Measurements from ENCODE around the gene TEX54.

Gene TEX54

DNA sequence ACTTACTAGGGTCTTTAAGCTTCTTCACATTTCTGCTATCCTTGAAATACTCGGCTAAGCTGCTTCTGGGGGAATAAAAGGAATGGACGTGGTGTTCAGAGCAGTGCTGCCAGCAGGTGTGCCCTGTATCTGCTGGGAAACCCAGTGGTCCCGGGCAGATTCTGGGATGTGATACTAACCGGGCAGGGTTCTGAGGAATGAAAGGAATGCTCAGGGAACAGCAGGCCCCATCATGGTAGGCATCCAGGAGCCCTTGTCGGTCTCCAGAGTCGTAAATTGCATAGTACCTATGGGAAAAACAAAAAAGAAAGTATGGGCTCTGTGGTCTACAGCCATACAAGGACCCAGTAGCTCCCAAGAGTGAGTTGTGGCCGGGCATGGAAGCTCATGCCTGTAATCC lies 36.4 kb downstream of the TEX54 start:
- TF ChIP-seq, protein P1, sequence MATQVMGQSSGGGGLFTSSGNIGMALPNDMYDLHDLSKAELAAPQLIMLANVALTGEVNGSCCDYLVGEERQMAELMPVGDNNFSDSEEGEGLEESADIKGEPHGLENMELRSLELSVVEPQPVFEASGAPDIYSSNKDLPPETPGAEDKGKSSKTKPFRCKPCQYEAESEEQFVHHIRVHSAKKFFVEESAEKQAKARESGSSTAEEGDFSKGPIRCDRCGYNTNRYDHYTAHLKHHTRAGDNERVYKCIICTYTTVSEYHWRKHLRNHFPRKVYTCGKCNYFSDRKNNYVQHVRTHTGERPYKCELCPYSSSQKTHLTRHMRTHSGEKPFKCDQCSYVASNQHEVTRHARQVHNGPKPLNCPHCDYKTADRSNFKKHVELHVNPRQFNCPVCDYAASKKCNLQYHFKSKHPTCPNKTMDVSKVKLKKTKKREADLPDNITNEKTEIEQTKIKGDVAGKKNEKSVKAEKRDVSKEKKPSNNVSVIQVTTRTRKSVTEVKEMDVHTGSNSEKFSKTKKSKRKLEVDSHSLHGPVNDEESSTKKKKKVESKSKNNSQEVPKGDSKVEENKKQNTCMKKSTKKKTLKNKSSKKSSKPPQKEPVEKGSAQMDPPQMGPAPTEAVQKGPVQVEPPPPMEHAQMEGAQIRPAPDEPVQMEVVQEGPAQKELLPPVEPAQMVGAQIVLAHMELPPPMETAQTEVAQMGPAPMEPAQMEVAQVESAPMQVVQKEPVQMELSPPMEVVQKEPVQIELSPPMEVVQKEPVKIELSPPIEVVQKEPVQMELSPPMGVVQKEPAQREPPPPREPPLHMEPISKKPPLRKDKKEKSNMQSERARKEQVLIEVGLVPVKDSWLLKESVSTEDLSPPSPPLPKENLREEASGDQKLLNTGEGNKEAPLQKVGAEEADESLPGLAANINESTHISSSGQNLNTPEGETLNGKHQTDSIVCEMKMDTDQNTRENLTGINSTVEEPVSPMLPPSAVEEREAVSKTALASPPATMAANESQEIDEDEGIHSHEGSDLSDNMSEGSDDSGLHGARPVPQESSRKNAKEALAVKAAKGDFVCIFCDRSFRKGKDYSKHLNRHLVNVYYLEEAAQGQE (IDR thresholded peaks at IDR 0.05; ENCODE audit: insufficient read depth in 1 of 2, low read depth in 2 of 2, low read length in 2 of 2) = no peak
- no peak for TF ChIP-seq SIN3A (IDR thresholded peaks at IDR 0.05; ENCODE audit: borderline replicate concordance, insufficient read depth, low read length)
- TF ChIP-seq POLR2AphosphoS5 (IDR thresholded peaks at IDR 0.05; ENCODE audit: low read depth, low read length) = no peak
- TF ChIP-seq FOXP2 (optimal IDR thresholded peaks at IDR 0.05; ENCODE audit: borderline replicate concordance, extremely low read depth, extremely low read length, insufficient read depth) = no peak
- no peak for TF ChIP-seq TAF1 (IDR thresholded peaks at IDR 0.05; ENCODE audit: borderline replicate concordance, insufficient read depth, low read length)

DNA sequence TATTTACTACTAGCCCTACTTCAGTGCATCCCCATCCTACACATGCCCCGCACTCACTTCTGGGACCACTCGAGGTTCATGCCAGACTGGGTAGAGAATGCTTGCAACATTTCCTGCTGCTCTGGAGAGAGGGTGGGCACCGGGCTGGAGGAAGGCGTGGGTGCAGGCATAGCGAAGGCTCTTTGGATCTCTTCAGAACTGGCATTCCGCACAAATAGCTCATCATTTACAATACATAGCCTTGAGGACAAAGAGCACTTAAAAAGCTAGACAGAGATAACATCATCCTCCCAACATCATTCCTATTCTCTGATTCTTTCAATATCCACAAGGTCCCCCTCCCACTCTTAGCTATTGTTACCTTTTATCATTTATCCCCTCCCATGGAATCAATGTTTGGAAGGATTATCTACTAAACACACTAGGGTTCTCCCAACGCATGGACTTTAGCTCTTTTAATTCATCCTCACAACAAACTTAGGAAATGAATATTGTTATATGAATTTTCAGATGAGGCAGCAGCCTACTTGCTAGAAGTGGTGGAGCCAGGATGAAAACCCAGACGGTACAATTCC lies 38.4 kb downstream of the TEX54 start:
- TF ChIP-seq, protein P1 (IDR thresholded peaks at IDR 0.05; ENCODE audit: insufficient read depth in 1 of 2, low read depth in 2 of 2, low read length in 2 of 2) = no peak
- TF ChIP-seq POLR2AphosphoS5 (IDR thresholded peaks at IDR 0.05; ENCODE audit: low read depth, low read length) (no peak), FOXP2 (optimal IDR thresholded peaks at IDR 0.05; ENCODE audit: borderline replicate concordance, extremely low read depth, extremely low read length, insufficient read depth) (no peak), SIN3A (IDR thresholded peaks at IDR 0.05; ENCODE audit: borderline replicate concordance, insufficient read depth, low read length) (no peak), TAF1 (IDR thresholded peaks at IDR 0.05; ENCODE audit: borderline replicate concordance, insufficient read depth, low read length) (no peak)

DNA sequence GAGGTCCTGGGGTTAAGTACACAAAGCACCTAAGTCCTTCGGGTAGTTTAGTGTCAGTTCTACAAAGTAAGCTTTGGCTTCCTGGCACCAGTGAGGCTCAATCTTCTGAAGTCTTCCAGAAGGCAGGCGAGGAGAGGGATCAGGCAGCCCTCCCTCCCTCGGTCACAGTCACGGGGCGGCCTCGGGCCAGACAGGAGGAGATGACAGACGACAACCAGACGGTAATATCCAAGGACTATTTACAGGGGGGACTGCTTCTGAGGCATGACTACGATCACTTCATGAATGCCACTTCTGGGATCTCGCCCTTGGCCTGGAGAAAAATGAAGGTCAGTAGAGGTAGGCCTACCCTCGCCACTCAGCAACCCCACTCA lies 40.5 kb downstream of the TEX54 start:
- TF ChIP-seq, protein P1 (IDR thresholded peaks at IDR 0.05; ENCODE audit: insufficient read depth in 1 of 2, low read depth in 2 of 2, low read length in 2 of 2) = no peak
- TF ChIP-seq FOXP2 (optimal IDR thresholded peaks at IDR 0.05; ENCODE audit: borderline replicate concordance, extremely low read depth, extremely low read length, insufficient read depth) = no peak
- TF ChIP-seq SIN3A (IDR thresholded peaks at IDR 0.05; ENCODE audit: borderline replicate concordance, insufficient read depth, low read length) = no peak
- TF ChIP-seq POLR2AphosphoS5 (IDR thresholded peaks at IDR 0.05; ENCODE audit: low read depth, low read length) = no peak

DNA sequence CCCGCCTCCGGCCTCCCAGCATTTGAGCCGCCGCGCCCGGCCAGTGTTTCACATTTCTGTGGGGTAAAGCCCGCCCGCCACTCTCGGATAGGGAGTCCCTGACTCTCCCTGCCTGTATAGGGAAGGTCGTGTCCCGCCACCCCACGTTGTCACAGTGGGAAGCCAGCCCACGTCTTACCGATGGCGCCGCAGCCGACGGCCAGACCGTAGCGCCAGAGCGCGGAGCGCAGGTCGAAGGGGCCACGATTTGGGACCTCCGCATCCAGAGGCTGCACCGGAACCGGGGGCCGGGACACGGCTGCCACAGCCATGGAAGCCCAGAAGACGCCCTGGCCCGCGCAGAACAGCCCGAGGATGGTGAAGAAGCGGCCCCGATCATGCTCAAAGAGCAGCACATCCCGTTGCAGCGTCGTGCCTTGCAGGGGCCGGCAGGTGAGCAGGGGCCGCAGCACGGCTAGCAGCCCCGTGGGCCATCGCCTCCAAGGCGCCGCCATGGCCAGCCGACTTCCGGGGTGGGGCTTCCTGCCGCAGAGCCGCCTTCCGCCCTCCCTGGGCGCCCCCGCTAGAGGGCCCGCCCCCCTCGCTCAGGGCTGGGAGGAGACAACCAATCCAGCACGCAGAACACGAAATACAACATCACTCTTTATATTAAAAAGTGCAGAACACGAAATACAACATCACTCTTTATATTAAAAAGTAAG lies 41.0 kb downstream of the TEX54 start, which contains the start of gene TMEM223:
Gene TMEM223, minus strand, starts transcription at position 506 of the 701 bp plus-strand sequence. Its CDS starts 12 bp downstream, at position 494.
- TF ChIP-seq, protein P1 (IDR thresholded peaks at IDR 0.05; ENCODE audit: insufficient read depth in 1 of 2, low read depth in 2 of 2, low read length in 2 of 2) = no peak
- TF ChIP-seq SIN3A (IDR thresholded peaks at IDR 0.05; ENCODE audit: borderline replicate concordance, insufficient read depth, low read length) = no peak
- TF ChIP-seq POLR2AphosphoS5 (IDR thresholded peaks at IDR 0.05; ENCODE audit: low read depth, low read length) = peak; percentile 96
- TF ChIP-seq TAF1 (IDR thresholded peaks at IDR 0.05; ENCODE audit: borderline replicate concordance, insufficient read depth, low read length) = peak; percentile 89
- TF ChIP-seq FOXP2 (optimal IDR thresholded peaks at IDR 0.05; ENCODE audit: borderline replicate concordance, extremely low read depth, extremely low read length, insufficient read depth) = peak; percentile 8

All from PFSK-1 (cell line).